Panc1 (cell line): ENCODE data around the gene ARSG.

Experiments
- POLR2AphosphoS5 ChIP-seq: IDR thresholded peaks from 2 replicates; pipeline ENCODE4 v1.6.1; 2012; ENCODE audit warnings: mild to moderate bottlenecking, low read depth, low read length, moderate library complexity
- SIN3A ChIP-seq: IDR thresholded peaks from 2 replicates; pipeline ENCODE4 v1.6.1; 2012; ENCODE audit warnings: low read depth, mild to moderate bottlenecking, low read length, moderate library complexity, borderline replicate concordance; ENCODE audit not compliant: insufficient read depth
- TF ChIP-seq, protein P1 (sequence below): fragments of 450-650 bp; IDR thresholded peaks from 2 replicates; pipeline ENCODE4 v1.5.1; 2017; ENCODE audit warnings: mild to moderate bottlenecking

DNA sequence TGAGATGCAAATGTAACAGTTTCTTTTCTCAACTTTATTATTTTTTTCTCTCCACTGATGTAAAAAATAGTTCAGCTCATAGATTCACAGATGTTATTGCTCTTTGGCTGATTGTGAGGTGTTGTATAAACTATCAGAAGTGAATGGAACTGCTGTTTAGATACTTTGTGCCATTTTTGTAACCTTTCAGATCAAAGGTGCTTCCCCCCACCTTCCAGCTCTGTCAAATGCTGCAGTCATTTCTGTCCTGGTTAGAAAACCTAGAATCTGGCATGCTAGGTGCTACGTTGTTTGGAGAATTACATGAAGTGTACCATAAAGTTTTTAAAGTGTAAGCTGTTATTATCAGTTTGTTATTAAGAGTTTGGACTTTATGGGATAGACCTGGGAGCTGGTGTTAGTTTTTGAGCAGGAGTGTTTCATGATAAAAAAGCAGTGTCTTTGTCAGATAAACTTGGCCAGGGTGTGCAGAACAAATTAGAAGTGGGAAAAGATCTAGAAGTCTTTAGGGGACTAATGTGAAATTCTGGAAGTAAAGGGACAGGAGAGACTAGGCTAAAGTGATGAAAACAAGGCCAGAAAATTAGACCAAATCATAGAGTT is 167.8 kb downstream of the ARSG start:
- TF ChIP-seq, protein P1, sequence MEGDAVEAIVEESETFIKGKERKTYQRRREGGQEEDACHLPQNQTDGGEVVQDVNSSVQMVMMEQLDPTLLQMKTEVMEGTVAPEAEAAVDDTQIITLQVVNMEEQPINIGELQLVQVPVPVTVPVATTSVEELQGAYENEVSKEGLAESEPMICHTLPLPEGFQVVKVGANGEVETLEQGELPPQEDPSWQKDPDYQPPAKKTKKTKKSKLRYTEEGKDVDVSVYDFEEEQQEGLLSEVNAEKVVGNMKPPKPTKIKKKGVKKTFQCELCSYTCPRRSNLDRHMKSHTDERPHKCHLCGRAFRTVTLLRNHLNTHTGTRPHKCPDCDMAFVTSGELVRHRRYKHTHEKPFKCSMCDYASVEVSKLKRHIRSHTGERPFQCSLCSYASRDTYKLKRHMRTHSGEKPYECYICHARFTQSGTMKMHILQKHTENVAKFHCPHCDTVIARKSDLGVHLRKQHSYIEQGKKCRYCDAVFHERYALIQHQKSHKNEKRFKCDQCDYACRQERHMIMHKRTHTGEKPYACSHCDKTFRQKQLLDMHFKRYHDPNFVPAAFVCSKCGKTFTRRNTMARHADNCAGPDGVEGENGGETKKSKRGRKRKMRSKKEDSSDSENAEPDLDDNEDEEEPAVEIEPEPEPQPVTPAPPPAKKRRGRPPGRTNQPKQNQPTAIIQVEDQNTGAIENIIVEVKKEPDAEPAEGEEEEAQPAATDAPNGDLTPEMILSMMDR = no peak
- TF ChIP-seq POLR2AphosphoS5 (no peak), SIN3A (no peak)
